HuH-7 (cell line): Measurements from ENCODE around the gene TSFM.

Experiments used
- DNase-seq: peaks from one replicate; pipeline ENCODE4 v3.0.0; 2011; ENCODE audit warnings: low spot score

Gene TSFM

GRCh38 chr12:57835366-57836288 lies 53.0 kb downstream of the TSFM start:
- DNase-seq: no peak

GRCh38 chr12:57836442-57837375 lies 54.1 kb downstream of the TSFM start:
- no peak for DNase-seq

GRCh38 chr12:57837864-57838562 lies 55.4 kb downstream of the TSFM start:
- no peak for DNase-seq

- no peak for DNase-seq
These were observed 56.2 kb downstream of the TSFM start for GRCh38 chr12:57838594-57839302.

- no peak for DNase-seq
These were observed 57.4 kb downstream of the TSFM start for GRCh38 chr12:57839996-57840395.

- DNase-seq: no peak
These were observed 58.1 kb downstream of the TSFM start for GRCh38 chr12:57840726-57841125.

GRCh38 chr12:57841445-57841844 lies 58.9 kb downstream of the TSFM start:
- DNase-seq: no peak

GRCh38 chr12:57842342-57843294 lies 60.0 kb downstream of the TSFM start:
- DNase-seq: peak; percentile 42

- DNase-seq: peak; percentile 81
These were observed 62.3 kb downstream of the TSFM start for GRCh38 chr12:57844709-57845477.

- DNase-seq: peak; percentile 77
These were observed 63.1 kb downstream of the TSFM start for GRCh38 chr12:57845478-57846284.

GRCh38 chr12:57846285-57846576 lies 63.6 kb downstream of the TSFM start:
- DNase-seq: no peak

- DNase-seq: peak; percentile 99
These were observed 64.2 kb downstream of the TSFM start, which contains the start of gene CTDSP2 for GRCh38 chr12:57846577-57847319. TSS of gene CTDSP2 (minus strand) at chr12:57846729. CDS start at chr12:57846435, 294 bp downstream.
